Endothelial cell (in vitro differentiated cells): ENCODE data around the gene KCMF1. TPM values are rescaled to one million over a fixed set of nuclear protein-coding genes. Genes with fewer than 3 reads are reported as not detected.
A peak's percentile ranks its signal among the peaks of the same experiment; 100 is the strongest.

Source experiments
- DNase-seq: peaks from one replicate; pipeline ENCODE4 v3.0.0; 2021; ENCODE audit warnings: low spot score
- H3K27ac Mint-ChIP-seq: one replicate; pipeline ENCODE4 v1.8.0; 2021; ENCODE audit warnings: mixed read lengths, inconsistent platforms; ENCODE audit not compliant: unreplicated experiment
- H3K27me3 Mint-ChIP-seq: one replicate; pipeline ENCODE4 v1.8.0; 2021; ENCODE audit warnings: mild to moderate bottlenecking, moderate library complexity, mixed read lengths, inconsistent platforms; ENCODE audit not compliant: unreplicated experiment
- H3K36me3 Mint-ChIP-seq: one replicate; pipeline ENCODE4 v1.8.0; 2021; ENCODE audit warnings: mild to moderate bottlenecking, low read depth, mixed read lengths, inconsistent platforms; ENCODE audit not compliant: unreplicated experiment
- H3K4me1 Mint-ChIP-seq: one replicate; pipeline ENCODE4 v1.8.0; 2021; ENCODE audit warnings: mild to moderate bottlenecking, mixed read lengths, inconsistent platforms; ENCODE audit not compliant: unreplicated experiment
- H3K4me3 Mint-ChIP-seq: one replicate; pipeline ENCODE4 v1.8.0; 2021; ENCODE audit warnings: mild to moderate bottlenecking, mixed read lengths, inconsistent platforms; ENCODE audit not compliant: unreplicated experiment
- H3K9me3 Mint-ChIP-seq: one replicate; pipeline ENCODE4 v1.8.0; 2021; ENCODE audit warnings: mixed read lengths, inconsistent platforms; ENCODE audit not compliant: unreplicated experiment
- total RNA-seq: library from RNA; stranded (reverse); fragmentation: NEBNext Ultra II Directional; extraction: Animal tissue kit (Norgen Biotek cat#: 25700); gene quantifications from one replicate; pipeline ENCODE4 v1.2.1, GENCODE V29; 2021; ENCODE audit not compliant: unreplicated experiment
- TF ChIP-seq, protein P1 (sequence below): fragments of 200-600 bp; sonication (generic); IDR thresholded peaks from one replicate; pipeline ENCODE4 v1.5.0; 2021; ENCODE audit warnings: antibody characterized with exemption; ENCODE audit not compliant: unreplicated experiment

KCMF1 gene
- total RNA-seq, 1 donor from 2014 or later: 84.6 TPM

DNA sequence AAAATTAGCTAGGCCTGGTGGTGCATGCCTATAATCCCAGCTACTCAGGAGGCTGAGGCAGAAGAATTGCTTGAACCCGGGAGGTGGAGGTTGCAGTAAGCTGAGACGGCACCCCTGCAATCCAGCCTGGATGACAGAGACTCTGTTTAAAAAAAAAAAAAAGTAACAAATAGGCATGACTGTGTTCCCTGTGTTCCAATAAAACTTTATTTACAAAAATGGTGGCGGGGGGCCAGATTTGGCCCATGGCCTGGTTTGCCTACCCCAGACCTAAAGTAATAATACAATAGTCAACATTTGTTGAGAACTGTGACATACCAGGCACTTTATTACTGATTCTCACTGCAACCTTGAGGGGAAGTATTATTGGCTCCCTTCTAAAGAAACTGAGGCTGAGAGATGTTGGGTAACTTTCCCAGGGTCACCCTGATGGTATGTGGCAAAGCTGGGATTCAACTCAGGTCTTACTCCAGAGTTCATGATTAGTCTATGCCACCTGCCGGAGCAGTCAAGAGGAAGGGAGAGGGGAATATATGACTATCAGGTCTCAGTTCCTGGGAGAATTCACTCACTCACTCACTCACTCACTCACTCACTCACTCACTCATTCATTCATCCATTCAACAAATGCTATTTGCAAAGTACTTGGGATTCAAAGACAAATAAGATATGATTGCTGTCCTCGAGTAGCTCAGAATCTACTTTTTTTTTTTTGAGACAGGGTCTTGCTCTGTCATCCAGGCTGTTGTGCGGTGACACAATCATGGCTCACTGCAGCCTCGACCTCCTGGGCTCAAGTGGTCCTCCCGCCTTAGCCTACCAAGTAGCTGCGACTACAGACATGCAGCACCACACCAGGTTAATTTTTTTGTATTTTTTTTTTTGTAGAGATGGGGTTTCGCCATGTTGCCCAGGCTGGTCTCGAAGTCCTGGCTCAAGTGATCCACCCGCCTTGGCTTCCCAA, 14.3 kb upstream of the KCMF1 start:
- peak overlapping the region; percentile 75 for H3K27ac Mint-ChIP-seq
- H3K27me3 Mint-ChIP-seq: peaks cover 11% of the 10 kb centered on the region
- H3K4me3 Mint-ChIP-seq: peak overlapping the region; percentile 34
- H3K36me3 Mint-ChIP-seq: peaks cover 9% of the 10 kb centered on the region
- H3K4me1 Mint-ChIP-seq: peaks cover 21% of the 10 kb centered on the region
- TF ChIP-seq, protein P1, sequence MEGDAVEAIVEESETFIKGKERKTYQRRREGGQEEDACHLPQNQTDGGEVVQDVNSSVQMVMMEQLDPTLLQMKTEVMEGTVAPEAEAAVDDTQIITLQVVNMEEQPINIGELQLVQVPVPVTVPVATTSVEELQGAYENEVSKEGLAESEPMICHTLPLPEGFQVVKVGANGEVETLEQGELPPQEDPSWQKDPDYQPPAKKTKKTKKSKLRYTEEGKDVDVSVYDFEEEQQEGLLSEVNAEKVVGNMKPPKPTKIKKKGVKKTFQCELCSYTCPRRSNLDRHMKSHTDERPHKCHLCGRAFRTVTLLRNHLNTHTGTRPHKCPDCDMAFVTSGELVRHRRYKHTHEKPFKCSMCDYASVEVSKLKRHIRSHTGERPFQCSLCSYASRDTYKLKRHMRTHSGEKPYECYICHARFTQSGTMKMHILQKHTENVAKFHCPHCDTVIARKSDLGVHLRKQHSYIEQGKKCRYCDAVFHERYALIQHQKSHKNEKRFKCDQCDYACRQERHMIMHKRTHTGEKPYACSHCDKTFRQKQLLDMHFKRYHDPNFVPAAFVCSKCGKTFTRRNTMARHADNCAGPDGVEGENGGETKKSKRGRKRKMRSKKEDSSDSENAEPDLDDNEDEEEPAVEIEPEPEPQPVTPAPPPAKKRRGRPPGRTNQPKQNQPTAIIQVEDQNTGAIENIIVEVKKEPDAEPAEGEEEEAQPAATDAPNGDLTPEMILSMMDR: no peak
- H3K9me3 Mint-ChIP-seq: no peaks in the 10 kb centered on the region
- no peak for DNase-seq

DNA sequence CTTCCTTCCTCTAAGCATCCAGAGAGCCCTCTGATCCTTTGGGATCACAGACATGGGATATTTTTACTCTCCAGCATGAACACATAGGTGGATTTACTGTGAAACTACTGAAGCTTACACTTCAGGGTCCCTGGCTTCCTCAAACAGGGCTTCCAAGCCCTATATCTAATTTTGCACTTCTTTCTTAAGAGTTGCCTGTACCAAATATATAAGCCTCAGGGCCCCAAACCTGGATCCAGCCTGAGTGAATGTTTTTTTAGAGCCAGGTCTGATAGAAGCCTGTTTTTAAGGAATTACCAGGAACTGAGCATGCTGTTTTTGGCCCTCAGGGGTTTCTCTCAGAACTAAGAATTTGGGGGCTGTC, 13.2 kb upstream of the KCMF1 start:
- peaks cover 21% of the 10 kb centered on the region for H3K4me1 Mint-ChIP-seq
- peaks cover 9% of the 10 kb centered on the region for H3K27me3 Mint-ChIP-seq
- no peak for DNase-seq
- TF ChIP-seq, protein P1: no peak
- peak overlapping the region; percentile 80 for H3K4me3 Mint-ChIP-seq
- H3K27ac Mint-ChIP-seq: peak overlapping the region; percentile 92
- no peaks in the 10 kb centered on the region for H3K9me3 Mint-ChIP-seq
- peaks cover 9% of the 10 kb centered on the region for H3K36me3 Mint-ChIP-seq

DNA sequence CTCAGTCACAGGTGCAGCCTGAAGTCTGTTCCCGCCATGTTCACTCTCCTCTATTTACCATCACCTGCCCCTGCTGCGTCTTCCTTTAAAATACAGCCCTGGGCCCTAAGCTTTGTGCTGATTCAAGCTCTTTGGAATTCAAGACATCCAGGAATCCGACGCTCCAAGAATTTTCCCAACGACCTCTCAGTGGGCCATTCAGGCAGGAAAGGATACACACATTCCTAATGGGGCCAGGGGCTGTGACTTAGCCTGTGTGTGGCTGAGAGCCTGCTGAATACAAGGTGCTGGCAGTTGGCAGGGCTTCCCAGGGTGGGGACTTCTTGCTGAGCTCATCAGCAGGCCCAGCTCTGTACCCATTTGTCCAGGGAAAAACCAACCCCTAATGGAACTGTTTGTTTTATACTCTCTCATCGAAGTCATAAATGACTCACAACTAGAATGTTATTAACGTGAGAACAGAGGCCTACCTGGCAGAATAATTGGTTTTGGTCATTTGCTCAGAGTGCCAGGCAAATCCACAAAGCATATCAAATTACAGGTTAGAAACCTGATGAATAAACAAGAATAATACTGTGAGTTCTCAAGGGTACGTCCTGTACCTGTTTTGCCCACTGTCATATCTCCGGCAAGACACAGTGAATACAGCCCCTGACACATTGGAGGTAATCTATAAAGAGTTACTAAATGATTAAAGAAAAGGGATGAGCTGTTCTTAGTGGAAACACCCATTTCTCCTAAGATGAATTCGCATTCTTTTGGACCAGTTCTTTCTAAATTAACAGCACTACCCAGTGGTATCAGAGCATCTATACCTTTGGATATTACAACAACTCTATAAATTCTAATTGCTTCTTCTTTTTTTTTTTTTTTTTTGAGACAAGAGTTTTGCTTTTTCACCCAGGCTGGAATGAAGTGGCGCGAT, 12.6 kb upstream of the KCMF1 start:
- H3K27me3 Mint-ChIP-seq: peaks cover 9% of the 10 kb centered on the region
- H3K27ac Mint-ChIP-seq: peak overlapping the region; percentile 92
- peak overlapping the region; percentile 80 for H3K4me3 Mint-ChIP-seq
- H3K9me3 Mint-ChIP-seq: no peaks in the 10 kb centered on the region
- peaks cover 25% of the 10 kb centered on the region for H3K4me1 Mint-ChIP-seq
- peaks cover 14% of the 10 kb centered on the region for H3K36me3 Mint-ChIP-seq
- peak; percentile 61 for DNase-seq
- TF ChIP-seq, protein P1: no peak

DNA sequence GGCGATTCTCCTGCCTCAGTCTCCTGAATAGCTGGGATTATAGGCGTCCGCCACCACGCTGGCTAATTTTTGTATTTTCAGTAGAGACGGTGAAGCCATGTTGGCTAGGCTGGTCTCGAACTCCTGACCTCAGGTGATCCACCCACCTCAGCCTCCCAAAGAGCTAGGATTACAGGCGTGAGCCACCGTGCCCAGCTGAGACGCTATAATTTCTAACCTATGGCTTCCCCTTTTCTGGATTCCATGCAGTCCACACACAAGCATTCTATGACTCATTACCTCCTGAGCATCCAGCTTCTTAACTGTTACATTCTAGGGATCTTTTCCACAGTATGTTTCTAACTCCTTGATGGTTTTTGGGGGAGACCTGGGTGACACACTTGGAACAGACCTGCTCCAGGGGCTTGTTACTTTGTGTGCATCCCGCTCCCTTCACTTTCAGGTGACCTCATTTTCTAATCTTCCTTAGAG, 11.8 kb upstream of the KCMF1 start:
- Mint-ChIP-seq H3K4me3 (no peak overlapping the region), H3K27me3 (peaks cover 9% of the 10 kb centered on the region), H3K4me1 (peaks cover 25% of the 10 kb centered on the region), H3K36me3 (peaks cover 16% of the 10 kb centered on the region), H3K27ac (peak overlapping the region; percentile 92), H3K9me3 (no peaks in the 10 kb centered on the region)
- TF ChIP-seq, protein P1: no peak
- DNase-seq: no peak
